Activated CD8-positive, alpha-beta T cell treated with anti-CD3 and anti-CD28 coated beads for 36 hours (primary cell): Measurements from ENCODE around the gene CDK5RAP3. TPM values are rescaled to one million over a fixed set of nuclear protein-coding genes. Genes with fewer than 3 reads are reported as not detected.

Experiments
- ATAC-seq: fragments of 200-7000 bp; cut with Tn5 transposase; one replicate; pipeline ENCODE4 v1.10.0; 2021; ENCODE audit warnings: mild to moderate bottlenecking, moderate library complexity
- CTCF ChIA-PET: fragments of 350-600 bp; sonication (Branson Sonifier 250); formaldehyde crosslinking; loops from one replicate; lab custom pipeline; 2021; ENCODE audit warnings: antibody characterized with exemption; lab: Charles Lee
- POLR2A ChIA-PET: fragments of 350-600 bp; sonication (Branson Sonifier 250); formaldehyde crosslinking; loops from one replicate; lab custom pipeline; 2021; ENCODE audit warnings: antibody characterized with exemption; lab: Charles Lee
- DNase-seq: peaks from one replicate; pipeline ENCODE4 v3.0.0-alpha.2; 2020
- H3K27ac Mint-ChIP-seq: one replicate; pipeline ENCODE4 v1.8.0; 2021; ENCODE audit warnings: mild to moderate bottlenecking, mixed read lengths
- H3K27me3 Mint-ChIP-seq: one replicate; pipeline ENCODE4 v1.8.0; 2021; ENCODE audit warnings: mixed read lengths
- H3K36me3 Mint-ChIP-seq: one replicate; pipeline ENCODE4 v1.8.0; 2021; ENCODE audit warnings: low read depth, mixed read lengths
- H3K4me1 Mint-ChIP-seq: one replicate; pipeline ENCODE4 v1.8.0; 2021; ENCODE audit warnings: low read depth, mixed read lengths
- H3K4me3 Mint-ChIP-seq: one replicate; pipeline ENCODE4 v1.8.0; 2021; ENCODE audit warnings: mild to moderate bottlenecking, moderate library complexity, mixed read lengths
- H3K9me3 Mint-ChIP-seq: one replicate; pipeline ENCODE4 v1.8.0; 2021; ENCODE audit warnings: mixed read lengths
- intact Hi-C: fragments of 100-400 bp; cut with micrococcal nuclease; formaldehyde crosslinking; loops from one replicate; pipeline ENCODE4 v1.10.0; 2022
- total RNA-seq, 2 experiments: library from RNA; stranded (reverse); gene quantifications; one replicate each; pipeline ENCODE4 v1.2.3, GENCODE V29; 2021
- TF ChIP-seq, protein P1 (sequence below): fragments of 200-600 bp; IDR thresholded peaks from one replicate; pipeline ENCODE4 v1.8.0; 2022; ENCODE audit warnings: antibody characterized with exemption, mild to moderate bottlenecking

CDK5RAP3 gene
- total RNA-seq, 2 experiments from 2014 or later: 161 to 171 TPM

DNA sequence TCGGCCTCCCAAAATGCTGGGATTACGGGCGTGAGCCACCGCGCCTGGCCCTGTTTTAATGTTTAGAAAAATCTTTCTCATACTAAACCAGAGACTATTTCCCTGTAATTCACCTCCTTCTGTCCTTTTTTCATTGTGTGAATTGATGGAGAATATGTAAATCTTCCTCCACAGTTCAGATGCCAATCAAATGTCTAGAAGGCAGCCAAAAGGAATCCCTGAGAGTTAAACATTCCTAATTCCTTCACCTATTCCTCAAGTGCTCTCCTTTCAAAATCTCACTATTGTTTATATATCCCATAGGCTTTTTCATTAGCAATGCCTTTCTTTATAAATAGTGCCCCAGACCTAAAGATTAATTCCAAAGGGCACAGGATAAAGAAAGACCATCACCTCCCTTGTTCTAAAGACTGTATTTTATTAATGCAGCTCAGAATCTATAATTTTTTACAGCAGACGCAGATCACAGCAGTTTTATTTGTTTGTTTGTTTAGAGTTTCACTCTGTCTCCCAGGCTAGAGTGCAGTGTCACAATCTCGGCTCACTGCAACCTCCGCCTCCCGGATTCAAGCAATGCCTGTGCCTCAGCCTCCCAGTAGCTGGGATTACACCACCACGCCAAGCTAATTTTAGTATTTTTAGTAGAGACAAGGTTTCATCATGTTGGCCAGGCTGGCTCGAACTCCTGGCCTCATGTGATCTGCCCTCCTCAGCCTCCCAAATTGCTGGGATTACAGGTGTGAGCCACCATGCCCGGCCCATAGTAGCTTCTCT lies 36.2 kb downstream of the CDK5RAP3 start:
- DNase-seq: no peak
- TF ChIP-seq, protein P1, sequence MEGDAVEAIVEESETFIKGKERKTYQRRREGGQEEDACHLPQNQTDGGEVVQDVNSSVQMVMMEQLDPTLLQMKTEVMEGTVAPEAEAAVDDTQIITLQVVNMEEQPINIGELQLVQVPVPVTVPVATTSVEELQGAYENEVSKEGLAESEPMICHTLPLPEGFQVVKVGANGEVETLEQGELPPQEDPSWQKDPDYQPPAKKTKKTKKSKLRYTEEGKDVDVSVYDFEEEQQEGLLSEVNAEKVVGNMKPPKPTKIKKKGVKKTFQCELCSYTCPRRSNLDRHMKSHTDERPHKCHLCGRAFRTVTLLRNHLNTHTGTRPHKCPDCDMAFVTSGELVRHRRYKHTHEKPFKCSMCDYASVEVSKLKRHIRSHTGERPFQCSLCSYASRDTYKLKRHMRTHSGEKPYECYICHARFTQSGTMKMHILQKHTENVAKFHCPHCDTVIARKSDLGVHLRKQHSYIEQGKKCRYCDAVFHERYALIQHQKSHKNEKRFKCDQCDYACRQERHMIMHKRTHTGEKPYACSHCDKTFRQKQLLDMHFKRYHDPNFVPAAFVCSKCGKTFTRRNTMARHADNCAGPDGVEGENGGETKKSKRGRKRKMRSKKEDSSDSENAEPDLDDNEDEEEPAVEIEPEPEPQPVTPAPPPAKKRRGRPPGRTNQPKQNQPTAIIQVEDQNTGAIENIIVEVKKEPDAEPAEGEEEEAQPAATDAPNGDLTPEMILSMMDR: no peak
- no peak overlapping the region for H3K4me3 Mint-ChIP-seq
- H3K4me1 Mint-ChIP-seq: peaks cover 11% of the 10 kb centered on the region
- ChIA-PET POLR2A (no interaction called here), CTCF (interaction anchor here (1.3 to 1.5 kb wide), 3 partner anchors 13 to 58 kb away, joined by 3 to 6 read pairs (median 3); no protein-coding TSS in a partner anchor)
- ATAC-seq: no peak
- H3K36me3 Mint-ChIP-seq: no peaks in the 10 kb centered on the region
- no peak overlapping the region for H3K27ac Mint-ChIP-seq
- H3K9me3 Mint-ChIP-seq: no peaks in the 10 kb centered on the region
- H3K27me3 Mint-ChIP-seq: peaks cover 31% of the 10 kb centered on the region
- intact Hi-C loops: no loop called here

DNA sequence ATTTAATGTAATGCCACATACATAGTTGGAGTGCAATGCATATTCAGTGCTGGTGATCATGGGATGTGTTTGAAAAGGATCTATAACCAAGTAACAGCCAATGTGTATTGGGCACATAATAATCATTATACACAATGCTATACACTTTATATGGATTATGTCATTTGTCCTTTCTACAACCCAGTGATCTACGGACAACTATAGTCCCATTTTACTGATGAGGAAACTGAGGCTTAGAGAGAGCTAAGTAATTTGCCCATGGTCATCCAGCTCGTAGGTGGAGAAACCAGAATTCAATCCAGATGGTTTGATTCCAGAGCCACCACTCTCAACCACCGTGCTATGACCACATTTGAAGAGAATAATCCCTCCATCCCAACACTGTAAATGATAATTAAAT lies 39.3 kb downstream of the CDK5RAP3 start:
- intact Hi-C loops: loop anchor here (10.0 kb wide), 1 partner anchor 65 kb away; the partner anchor contains the start of gene PNPO
- Mint-ChIP-seq H3K36me3 (no peaks in the 10 kb centered on the region), H3K4me1 (peaks cover 12% of the 10 kb centered on the region), H3K4me3 (no peak overlapping the region), H3K27me3 (peaks cover 49% of the 10 kb centered on the region), H3K27ac (no peak overlapping the region), H3K9me3 (no peaks in the 10 kb centered on the region)
- DNase-seq (no peak), ATAC-seq (no peak)
- CTCF ChIA-PET: interaction anchor here (1.1 to 3.2 kb wide), 6 partner anchors 8 to 61 kb away, joined by 3 to 19 read pairs (median 12); partner anchors contain the start of gene CDK5RAP3
- POLR2A ChIA-PET: no interaction called here
- TF ChIP-seq, protein P1: no peak

DNA sequence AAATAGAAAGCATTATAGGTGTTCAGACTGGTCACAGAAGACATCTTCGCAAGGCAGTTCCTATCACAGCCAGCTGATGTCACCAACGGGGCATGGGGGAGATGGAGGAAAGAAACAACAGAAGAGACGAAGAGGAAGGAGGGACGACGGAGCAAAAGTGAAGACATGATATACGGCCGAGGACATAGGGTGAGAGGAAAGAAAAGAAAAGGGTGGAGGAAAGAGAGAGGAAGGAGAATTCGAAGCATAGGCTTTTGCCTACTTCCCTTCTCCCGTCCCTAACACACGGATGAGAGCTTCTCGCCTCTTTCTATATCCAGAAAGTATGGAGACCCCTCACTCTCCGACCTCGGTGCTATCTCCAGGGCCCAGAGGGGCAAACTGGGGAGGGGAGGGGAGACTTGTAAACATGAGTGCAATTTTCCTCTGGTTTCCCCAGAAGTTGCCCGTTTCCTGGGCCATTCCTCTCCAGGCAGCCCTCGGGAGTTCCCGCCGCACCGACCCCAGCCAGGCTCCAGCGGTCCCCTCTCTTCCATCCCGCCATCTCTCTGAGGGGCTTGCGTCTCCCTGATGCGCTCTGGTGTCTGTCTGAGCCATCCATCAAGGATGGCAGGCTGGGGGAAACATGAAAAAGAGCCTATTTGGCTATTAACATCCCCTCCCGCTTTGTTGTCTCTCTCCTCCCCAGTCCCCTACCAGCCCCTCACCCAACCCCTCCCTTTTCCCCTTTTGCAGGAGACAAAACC lies 40.7 kb downstream of the CDK5RAP3 start:
- peaks cover 48% of the 10 kb centered on the region for H3K27me3 Mint-ChIP-seq
- ChIA-PET CTCF (interaction anchor here (0.6 to 3.2 kb wide), 19 partner anchors 9 to 771 kb away, joined by 3 to 19 read pairs (median 4); partner anchors contain the start of gene CDK5RAP3), POLR2A (interaction anchor here (0.6 to 1.0 kb wide), 4 partner anchors 35 to 587 kb away, joined by 3 to 4 read pairs (median 3); no protein-coding TSS in a partner anchor)
- intact Hi-C loops: loop anchor here (10.0 kb wide), 1 partner anchor 67 kb away; the partner anchor contains the start of gene PNPO
- no peaks in the 10 kb centered on the region for H3K36me3 Mint-ChIP-seq
- peak overlapping the region; percentile 55 for H3K4me3 Mint-ChIP-seq
- no peak overlapping the region for H3K27ac Mint-ChIP-seq
- H3K9me3 Mint-ChIP-seq: no peaks in the 10 kb centered on the region
- ATAC-seq (peak; percentile 88), DNase-seq (peak; percentile 68)
- TF ChIP-seq, protein P1: peak; percentile 62
- peaks cover 12% of the 10 kb centered on the region for H3K4me1 Mint-ChIP-seq

DNA sequence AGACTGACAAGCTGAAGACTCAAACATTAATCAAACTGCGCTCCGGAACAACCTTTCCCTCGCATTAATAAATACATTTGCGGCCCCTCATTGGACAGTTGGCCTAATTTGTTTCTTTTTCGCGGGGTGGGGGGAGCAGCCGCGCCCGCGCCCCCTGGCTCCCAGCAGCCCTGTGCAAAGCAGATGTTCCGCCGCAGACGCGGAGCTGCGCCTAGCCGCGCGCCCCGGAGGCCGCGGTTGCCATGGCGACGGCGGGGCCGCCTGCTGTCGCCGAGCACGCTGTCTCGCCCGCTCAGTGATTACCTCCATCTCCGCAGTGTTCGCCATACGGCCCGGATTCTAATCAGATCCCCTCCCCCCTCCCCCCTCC lies 41.2 kb downstream of the CDK5RAP3 start:
- intact Hi-C loops: loop anchor here (10.0 kb wide), 1 partner anchor 67 kb away; the partner anchor contains the start of gene PNPO
- peaks cover 45% of the 10 kb centered on the region for H3K27me3 Mint-ChIP-seq
- TF ChIP-seq, protein P1: no peak

More for the DNA sequence above, 41.2 kb downstream of the CDK5RAP3 start:
- Mint-ChIP-seq H3K9me3 (no peaks in the 10 kb centered on the region), H3K27ac (no peak overlapping the region), H3K36me3 (no peaks in the 10 kb centered on the region), H3K4me1 (peaks cover 12% of the 10 kb centered on the region), H3K4me3 (peak overlapping the region; percentile 55)
- DNase-seq (peak; percentile 70), ATAC-seq (peak; percentile 80)
- ChIA-PET POLR2A (interaction anchor here (0.8 to 1.0 kb wide), 2 partner anchors 36 to 58 kb away, joined by 3 read pairs; no protein-coding TSS in a partner anchor), CTCF (interaction anchor here (0.8 to 3.2 kb wide), 14 partner anchors 8 to 624 kb away, joined by 3 to 19 read pairs (median 4); partner anchors contain the start of gene CDK5RAP3)
